Upper lobe of right lung (tissue), 1 donor: ENCODE data around the gene CBX7. TPM values are rescaled to one million over a fixed set of nuclear protein-coding genes. Genes with fewer than 3 reads are reported as not detected.

Experiments used
- ATAC-seq: fragments of 200-7000 bp; cut with Tn5 transposase; one replicate; pipeline ENCODE4 v1.9.1; 2020; ENCODE audit warnings: mild to moderate bottlenecking, moderate library complexity
- DNase-seq: peaks from one replicate; pipeline ENCODE4 v3.0.0-alpha.2; 2020
- H3K27ac ChIP-seq: fragments of 200-600 bp; one replicate; pipeline ENCODE4 v1.8.0; 2022
- H3K27me3 ChIP-seq: fragments of 200-600 bp; one replicate; pipeline ENCODE4 v1.8.0; 2022; ENCODE audit warnings: mild to moderate bottlenecking
- H3K36me3 ChIP-seq: fragments of 200-600 bp; one replicate; pipeline ENCODE4 v1.8.0; 2022
- H3K4me1 ChIP-seq: fragments of 200-600 bp; one replicate; pipeline ENCODE4 v1.8.0; 2022
- H3K4me3 ChIP-seq: fragments of 200-600 bp; one replicate; pipeline ENCODE4 v1.8.0; 2022; ENCODE audit warnings: mild to moderate bottlenecking
- H3K9me3 ChIP-seq: fragments of 200-600 bp; one replicate; pipeline ENCODE4 v1.8.0; 2022
- CTCF ChIP-seq: fragments of 200-600 bp; IDR thresholded peaks from one replicate; pipeline ENCODE4 v1.8.0; 2022; ENCODE audit warnings: antibody characterized with exemption
- intact Hi-C: fragments of 100-400 bp; cut with DNase I; formaldehyde crosslinking; loops from one replicate; pipeline ENCODE4 v1.11.0; 2022
- long read RNA-seq: library from polyadenylated mRNA; unstranded; transcript quantifications from one replicate; pipeline ENCODE4 v2.0.0, GENCODE V29; 2021
- total RNA-seq: library from RNA; stranded (reverse); fragmentation: NEBNext Ultra II Directional; extraction: Animal tissue kit (Norgen Biotek cat#: 25700); gene quantifications from one replicate; pipeline ENCODE4 v1.2.1, GENCODE V29; 2021
- donor health status: DM: no; HTN: yes; CAD: no; lungs with severe emphysema.

Gene CBX7
- 62.7 TPM for total RNA-seq
- long read RNA-seq, full-length matches to known transcripts: 46 of 136 reads
- long read RNA-seq, partial matches to known transcripts: 17 of 136 reads
- long read RNA-seq, other reads (novel, unspliced or antisense): 73 of 136 reads

GRCh38 chr22:39152511-39153219, at the start of gene CBX7:
TSS of gene CBX7 (minus strand) at chr22:39152680. CDS start at chr22:39152444, 236 bp downstream.
- H3K27ac ChIP-seq: peak within 1 kb of the TSS; percentile 91
- intact Hi-C loops: no loop called here
- ATAC-seq (peak; percentile 97), DNase-seq (peak; percentile 97)
- no peaks in the 10 kb centered on the region for H3K36me3 ChIP-seq
- H3K4me1 ChIP-seq: peaks cover 38% of the 10 kb centered on the region
- TF ChIP-seq CTCF: no peak
- peaks cover 7% of the 10 kb centered on the region for H3K27me3 ChIP-seq
- H3K4me3 ChIP-seq: peak within 1 kb of the TSS; percentile 80
- H3K9me3 ChIP-seq: no peaks in the 10 kb centered on the region

- Histone ChIP-seq H3K27ac (no peak overlapping the region), H3K27me3 (no peaks in the 10 kb centered on the region), H3K4me1 (no peaks in the 10 kb centered on the region), H3K36me3 (no peaks in the 10 kb centered on the region), H3K4me3 (no peak overlapping the region), H3K9me3 (no peaks in the 10 kb centered on the region)
- TF ChIP-seq CTCF: no peak
- ATAC-seq (no peak), DNase-seq (no peak)
- intact Hi-C loops: no loop called here
Measured at GRCh38 chr22:39197578-39197977, 45.1 kb upstream of the CBX7 start.

GRCh38 chr22:39194098-39194497, 41.6 kb upstream of the CBX7 start:
- no peak for ATAC-seq
- Histone ChIP-seq H3K27me3 (no peaks in the 10 kb centered on the region), H3K4me1 (no peaks in the 10 kb centered on the region), H3K36me3 (no peaks in the 10 kb centered on the region), H3K4me3 (no peak overlapping the region), H3K27ac (no peak overlapping the region), H3K9me3 (no peaks in the 10 kb centered on the region)
- no peak for DNase-seq
- intact Hi-C loops: no loop called here
- no peak for TF ChIP-seq CTCF

- Histone ChIP-seq H3K27me3 (no peaks in the 10 kb centered on the region), H3K9me3 (no peaks in the 10 kb centered on the region), H3K4me1 (peaks cover 11% of the 10 kb centered on the region), H3K27ac (no peak overlapping the region), H3K4me3 (no peak overlapping the region), H3K36me3 (no peaks in the 10 kb centered on the region)
- TF ChIP-seq CTCF: no peak
- intact Hi-C loops: no loop called here
- ATAC-seq (no peak), DNase-seq (no peak)
Measured at GRCh38 chr22:39188809-39189208, 36.3 kb upstream of the CBX7 start.

- intact Hi-C loops: no loop called here
Measured at GRCh38 chr22:39185601-39186012, 33.1 kb upstream of the CBX7 start.

More at GRCh38 chr22:39185601-39186012, 33.1 kb upstream of the CBX7 start:
- H3K36me3 ChIP-seq: no peaks in the 10 kb centered on the region
- H3K27ac ChIP-seq: peak overlapping the region; percentile 85
- H3K9me3 ChIP-seq: no peaks in the 10 kb centered on the region
- DNase-seq (peak; percentile 73), ATAC-seq (peak; percentile 82)
- peaks cover 11% of the 10 kb centered on the region for H3K4me1 ChIP-seq
- no peak overlapping the region for H3K4me3 ChIP-seq
- H3K27me3 ChIP-seq: no peaks in the 10 kb centered on the region
- peak; percentile 41 for TF ChIP-seq CTCF
